Skeletal muscle cell (primary cell): ENCODE results near the gene NOL12.

Experiments
- DNase-seq: peaks from one replicate; pipeline ENCODE4 v3.0.0-alpha.2; 2010; ENCODE audit warnings: low read depth
- H3K4me3 ChIP-seq: 2 replicates; pipeline ENCODE4 v1.5.1; 2011; ENCODE audit warnings: low read depth, mild to moderate bottlenecking, control low read depth, low read length, moderate library complexity

NOL12 gene

DNA sequence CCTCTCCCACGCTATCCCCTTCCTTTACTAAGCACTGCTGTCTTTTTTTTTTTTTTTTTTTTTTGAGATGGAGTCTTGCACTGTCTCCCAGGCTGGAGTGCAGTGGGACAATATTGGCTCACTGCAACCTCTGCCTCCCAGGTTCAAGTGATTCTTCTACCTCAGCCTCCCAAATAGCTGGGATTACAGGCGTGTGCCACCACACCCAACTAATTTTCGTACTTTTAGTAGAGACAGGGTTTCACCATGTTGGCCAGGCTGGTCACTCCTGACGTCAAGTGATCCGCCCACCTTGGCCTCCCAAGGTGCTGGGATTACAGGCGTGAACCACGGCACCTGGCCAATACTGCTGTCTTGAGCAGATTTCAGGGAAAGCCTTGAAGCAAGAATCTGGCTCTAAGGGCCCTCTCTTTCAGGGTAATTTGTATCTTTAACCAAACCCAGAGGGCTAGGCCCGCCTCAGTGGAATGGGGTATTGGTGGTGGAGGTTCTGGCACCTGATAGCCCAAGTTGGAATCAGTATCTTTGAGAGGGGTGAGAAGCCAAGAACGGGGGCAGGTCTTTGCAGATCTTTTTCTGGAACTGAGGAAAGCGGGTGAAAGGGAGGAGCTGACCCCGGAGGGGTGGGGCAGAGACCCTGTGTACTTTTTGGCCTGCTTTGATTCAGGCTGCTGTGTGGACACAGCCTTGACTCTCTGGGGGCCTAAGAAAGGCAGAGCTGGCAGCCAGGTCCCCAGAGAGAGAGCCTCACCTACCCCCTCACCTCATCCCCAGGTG, 47.7 kb downstream of the NOL12 start:
- no peak for DNase-seq
- H3K4me3 ChIP-seq, result no peak overlapping the region

DNA sequence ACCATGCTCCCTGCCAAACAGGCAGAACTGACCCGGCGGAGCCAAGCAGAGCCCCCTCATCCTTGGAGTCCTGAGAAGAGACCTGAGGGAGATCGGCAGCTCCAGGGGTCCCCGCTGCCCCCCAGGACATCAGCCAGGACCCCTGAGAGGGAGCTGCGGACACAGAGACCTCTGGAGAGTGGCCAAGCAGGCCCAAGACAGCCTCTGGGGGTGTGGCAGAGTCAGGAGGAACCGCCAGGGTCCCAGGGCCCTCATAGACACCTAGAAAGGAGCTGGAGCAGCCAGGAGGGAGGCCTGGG, 48.2 kb downstream of the NOL12 start:
- H3K4me3 ChIP-seq, result no peak overlapping the region

DNA sequence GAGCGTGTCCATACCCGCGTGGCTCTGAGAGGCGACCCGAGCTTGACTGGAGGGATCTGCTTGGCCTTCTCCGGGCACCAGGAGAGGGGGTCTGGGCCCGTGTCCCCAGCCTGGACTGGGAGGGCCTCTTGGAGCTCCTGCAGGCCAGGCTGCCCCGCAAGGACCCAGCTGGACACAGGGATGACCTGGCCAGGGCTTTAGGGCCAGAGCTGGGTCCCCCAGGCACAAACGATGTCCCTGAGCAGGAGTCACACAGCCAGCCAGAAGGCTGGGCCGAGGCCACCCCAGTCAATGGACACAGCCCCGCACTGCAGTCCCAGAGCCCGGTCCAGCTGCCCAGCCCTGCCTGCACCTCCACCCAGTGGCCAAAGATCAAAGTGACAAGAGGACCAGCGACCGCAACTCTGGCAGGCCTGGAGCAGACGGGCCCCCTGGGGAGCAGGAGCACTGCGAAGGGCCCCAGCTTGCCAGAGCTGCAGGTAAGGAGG, 48.9 kb downstream of the NOL12 start:
- DNase-seq, result no peak
- no peak overlapping the region for H3K4me3 ChIP-seq

More for the DNA sequence above, 48.2 kb downstream of the NOL12 start:
- no peak for DNase-seq

DNA sequence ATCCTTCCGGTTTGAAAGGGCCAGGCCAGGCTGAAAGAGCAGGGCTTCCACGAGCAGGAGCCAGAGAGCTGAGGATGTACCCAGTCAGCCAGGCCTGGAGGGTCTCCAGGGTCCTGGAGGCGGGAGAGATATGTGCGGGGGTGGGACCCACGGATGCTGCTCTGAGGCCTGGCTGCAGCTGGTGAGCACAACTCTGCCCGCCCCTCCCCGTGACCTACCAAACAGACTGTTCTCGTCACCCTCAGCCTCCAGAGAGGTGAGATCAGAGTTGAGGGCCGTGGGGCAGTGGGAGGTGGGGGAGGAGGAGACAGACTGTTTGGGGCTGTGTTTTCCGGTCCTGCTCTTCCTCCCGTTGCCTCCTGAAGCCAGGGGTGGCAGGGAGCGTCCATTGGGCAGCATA, 52.9 kb downstream of the NOL12 start:
- DNase-seq, result peak; percentile 84
- no peak overlapping the region for H3K4me3 ChIP-seq

DNA sequence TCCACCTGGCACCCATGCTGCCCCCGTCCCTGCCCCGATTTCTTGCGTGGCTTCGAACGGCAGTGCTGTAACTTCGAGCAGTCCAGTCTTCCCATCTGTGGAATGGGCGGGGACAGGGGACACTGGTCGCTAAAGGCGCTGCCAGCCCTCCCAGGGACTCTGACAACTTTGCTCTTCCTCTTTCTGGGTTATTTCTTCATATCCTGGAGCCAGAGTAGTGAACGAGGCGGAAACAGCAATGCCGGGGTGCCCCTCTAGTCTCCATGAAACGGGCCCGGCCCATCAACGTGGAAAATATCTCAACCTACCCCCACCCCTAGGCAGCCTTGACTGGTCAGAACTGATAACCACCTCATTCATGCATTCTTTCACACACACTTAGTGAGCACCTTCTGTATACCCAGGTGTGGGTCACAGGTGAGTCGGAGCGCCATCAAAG, 53.5 kb downstream of the NOL12 start:
- no peak overlapping the region for H3K4me3 ChIP-seq
- DNase-seq, result no peak

DNA sequence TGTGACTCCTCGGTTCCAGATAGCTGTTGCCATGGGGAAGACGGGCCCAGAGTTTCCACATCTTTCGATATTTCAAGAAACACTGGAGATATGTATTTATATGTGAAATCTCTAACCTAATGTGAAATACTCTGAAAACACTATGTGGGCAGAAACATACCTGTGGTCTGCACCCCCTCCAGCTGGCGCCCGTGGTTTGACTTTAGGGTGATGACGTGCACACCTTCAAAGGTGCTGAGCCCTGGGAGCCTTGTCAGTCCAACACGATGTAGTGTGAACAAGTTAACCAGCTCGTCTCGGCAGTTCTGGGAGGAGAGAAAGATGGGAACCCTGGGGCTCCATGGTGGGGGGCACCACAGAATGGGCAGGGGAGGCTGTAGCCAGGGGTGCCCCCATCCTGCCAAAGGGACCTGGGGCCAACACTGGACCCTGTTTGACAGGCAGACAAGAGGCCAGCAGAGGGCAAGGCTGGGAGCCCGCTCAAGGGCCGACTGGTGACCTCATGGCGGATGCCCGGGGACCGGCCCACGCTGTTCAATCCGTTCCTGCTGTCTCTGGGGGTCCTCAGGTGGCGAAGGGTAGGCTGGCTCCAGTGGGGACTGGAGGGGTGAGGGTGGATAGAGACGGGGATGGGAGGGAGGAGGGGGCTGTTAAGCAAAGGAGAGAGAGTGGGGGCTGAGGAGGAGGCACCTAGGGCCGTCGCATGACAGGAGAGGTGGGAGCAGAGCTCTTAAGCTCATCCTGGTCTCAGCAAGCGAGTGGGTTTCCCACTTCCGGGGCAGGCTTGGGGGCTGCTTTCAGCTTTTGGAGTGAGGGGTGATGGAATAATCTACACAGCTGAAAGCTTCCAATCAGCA, 54.5 kb downstream of the NOL12 start:
- H3K4me3 ChIP-seq, result no peak overlapping the region
- no peak for DNase-seq

DNA sequence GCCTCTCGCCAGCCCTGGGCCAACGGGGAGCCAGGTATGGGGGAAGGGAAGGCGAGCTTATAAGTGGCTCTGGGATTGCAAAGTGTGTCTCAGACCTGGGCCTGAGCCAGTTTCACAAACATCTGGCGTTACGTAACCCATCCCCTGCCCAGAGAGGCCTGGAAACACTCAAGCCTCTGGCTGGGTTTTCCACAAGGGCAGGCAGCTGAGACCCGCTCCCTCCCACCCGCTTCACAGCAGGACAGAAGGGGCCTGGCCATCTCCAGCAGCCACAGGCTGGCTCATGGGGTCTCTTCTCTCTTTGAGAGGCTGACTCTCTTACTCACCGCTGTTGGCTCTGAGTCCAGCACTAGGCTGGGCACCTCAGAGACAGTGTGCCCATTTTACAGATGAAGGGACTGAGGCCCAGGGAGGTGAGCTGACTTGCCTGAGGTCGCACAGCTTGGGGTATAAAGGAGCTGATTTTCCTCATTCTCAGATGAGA, 55.2 kb downstream of the NOL12 start:
- H3K4me3 ChIP-seq, result no peak overlapping the region
- DNase-seq, result peak; percentile 97

DNA sequence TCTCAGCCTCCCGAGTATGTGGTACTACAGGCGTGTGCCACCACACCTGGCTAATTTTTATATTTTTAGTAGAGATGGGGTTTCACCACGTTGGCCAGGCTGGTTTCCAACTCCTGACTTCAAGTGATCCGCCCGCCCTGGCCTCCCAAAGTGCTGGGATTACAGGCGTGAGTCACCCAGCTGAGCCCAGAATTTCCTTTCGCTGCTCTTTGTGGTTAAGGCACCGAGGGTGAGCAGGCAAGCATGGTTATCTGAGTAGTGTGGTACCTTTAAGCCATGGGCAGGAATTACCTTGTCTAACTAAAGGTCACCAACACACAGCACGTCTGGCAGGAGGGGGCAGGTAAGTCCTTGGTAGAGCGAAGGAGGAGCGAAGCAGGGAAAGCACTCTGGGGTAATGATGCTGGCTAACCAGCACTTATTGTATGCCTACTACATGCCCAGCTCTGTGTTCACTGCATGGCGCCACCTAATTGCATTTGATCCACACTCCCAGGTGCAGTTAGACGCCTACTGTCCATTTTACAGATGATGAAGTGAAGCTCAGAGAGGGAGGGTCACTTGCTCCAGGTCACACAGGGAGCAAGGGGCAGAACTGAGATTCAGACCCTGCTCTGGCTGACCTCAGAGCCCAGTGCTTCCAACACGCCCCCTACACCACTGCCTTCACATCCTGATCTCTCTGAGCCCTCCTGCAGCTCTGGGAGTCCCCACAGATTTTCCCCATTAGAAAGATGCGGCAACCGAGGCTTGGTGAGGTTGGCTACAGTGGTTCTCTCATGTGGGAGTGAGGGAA, 56.4 kb downstream of the NOL12 start:
- peak; percentile 71 for DNase-seq
- no peak overlapping the region for H3K4me3 ChIP-seq
